HG02642 (cell line): ENCODE results near the gene ZNF367.

Source experiments
- ATAC-seq: cut with Tn5 transposase; IDR thresholded peaks from one replicate; pipeline ENCODE4 v1.9.1; 2021; ENCODE audit warnings: mild to moderate bottlenecking; ENCODE audit not compliant: unreplicated experiment, poor library complexity

The ZNF367 gene

GRCh38 chr9:96408409-96409280 lies 9.5 kb downstream of the ZNF367 start:
- ATAC-seq: no peak

DNA sequence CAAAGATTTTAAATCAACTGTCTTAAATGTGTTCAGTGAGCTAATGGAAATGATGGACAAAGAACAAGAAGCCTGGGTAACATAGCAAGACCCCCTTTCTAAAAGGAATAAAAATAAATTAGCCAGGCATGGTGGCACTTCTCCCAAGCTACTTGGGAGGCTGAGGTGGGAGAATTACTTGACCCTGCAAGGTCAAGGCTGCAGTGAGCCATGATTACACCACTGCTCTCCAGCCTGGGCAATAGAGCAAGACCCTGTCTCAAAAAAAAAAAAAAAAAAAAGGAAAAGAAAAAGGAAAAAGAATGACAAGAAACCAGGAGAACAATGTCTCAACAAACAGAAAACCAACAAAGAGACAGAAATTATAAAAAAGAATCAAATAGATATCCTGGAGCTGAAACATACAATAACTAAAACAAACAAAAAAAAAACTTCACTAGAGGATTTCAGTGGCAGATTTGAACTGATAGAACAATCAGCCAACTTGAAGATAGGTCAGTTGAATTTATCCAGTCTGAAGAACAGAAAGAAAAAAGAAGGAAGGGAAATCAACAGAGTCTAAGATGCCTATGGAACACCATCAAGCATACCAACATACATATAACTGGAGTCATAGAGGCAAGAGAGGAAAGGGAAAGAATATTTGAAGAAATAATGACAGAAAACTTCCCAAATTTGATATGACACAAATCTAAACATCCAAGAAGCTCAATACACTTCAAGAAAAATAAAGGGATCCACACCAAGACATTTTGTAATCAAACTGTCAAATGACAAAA lies 17.8 kb downstream of the ZNF367 start:
- no peak for ATAC-seq

DNA sequence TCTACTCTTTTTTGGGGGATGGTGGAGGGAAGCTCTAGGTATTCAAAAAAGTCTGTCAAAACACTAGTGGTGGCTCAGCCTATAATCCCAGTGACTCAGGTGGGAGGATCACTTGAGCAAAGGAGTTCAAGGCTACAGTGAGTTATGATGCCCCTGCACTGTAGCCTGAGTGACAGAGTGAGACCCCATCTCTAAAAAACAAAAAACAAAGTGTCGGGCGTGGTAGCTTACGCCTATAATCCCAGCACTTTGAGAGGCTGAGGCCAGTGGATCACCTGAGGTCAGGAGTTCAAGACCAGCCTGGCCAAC lies 18.9 kb downstream of the ZNF367 start:
- no peak for ATAC-seq

DNA sequence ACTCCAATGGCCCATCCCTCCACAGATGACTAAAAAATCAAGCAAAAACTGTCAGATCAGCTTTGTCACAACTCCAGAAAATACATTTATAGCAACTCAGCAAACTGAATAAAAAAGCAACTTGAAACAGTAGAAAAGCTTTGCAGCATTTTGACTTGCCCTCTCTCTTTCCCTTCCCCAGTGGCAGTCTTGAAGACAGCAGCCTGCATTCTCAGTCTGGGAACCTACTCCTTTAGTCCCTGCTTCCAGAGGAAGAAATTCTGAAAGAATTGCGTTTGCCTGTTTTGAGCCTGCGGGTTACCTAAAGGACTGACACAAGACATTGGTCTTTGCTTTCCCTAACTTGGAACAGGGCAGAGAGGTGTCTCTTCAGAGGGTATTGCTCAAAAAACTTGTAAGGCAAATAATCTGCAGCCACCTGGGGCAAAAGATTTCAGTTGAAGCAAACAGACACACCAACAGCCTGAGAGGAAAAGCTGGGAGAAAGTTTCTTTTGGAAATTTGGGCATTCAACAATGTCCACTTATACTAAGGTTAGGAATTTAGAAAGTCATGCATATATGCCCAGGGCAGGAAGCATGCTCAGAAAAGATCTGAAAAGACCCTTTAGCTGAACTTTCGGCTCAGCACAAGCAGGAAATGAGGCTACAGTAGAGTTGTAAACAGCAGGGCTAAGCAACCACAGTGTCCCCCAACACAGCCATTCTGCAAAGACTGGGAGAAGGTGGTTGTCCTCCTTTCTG lies 19.4 kb downstream of the ZNF367 start:
- peak; percentile 74 for ATAC-seq

GRCh38 chr9:96395964-96396363 lies 22.2 kb downstream of the ZNF367 start:
- ATAC-seq: no peak

DNA sequence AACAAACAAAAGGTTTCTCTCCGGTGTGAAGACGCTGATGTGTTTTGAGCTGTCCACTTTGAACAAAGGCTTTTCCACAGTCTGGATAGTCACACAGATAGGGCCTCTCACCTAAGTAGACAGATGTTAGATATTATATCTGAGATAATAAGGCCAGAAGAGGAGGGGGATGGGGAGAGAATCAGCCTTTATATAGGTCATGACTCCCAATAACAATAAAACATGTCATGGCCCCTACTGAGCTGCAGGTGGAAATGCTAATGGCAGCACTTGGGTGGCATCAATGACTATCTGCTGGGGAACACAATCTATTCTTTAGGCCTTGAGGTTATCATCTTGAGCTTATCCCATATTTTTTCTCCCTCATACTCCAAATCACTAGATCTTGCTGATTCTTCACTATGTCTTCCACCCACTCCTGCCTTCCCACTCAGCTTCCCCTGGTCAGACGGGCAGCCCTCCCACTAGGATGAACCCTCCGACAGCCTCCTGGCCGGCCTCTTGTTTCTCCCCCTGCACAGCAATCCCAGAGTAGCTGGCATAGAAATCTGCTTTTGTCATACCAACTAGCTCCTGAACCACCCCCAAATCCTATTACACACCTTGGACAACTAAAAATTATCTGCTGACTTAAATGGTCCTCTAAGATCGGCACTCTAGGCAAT lies 23.2 kb downstream of the ZNF367 start:
- ATAC-seq: no peak

GRCh38 chr9:96392263-96392662 lies 25.9 kb downstream of the ZNF367 start:
- ATAC-seq: no peak

- no peak for ATAC-seq
These were observed 27.0 kb downstream of the ZNF367 start for GRCh38 chr9:96391021-96391765.

GRCh38 chr9:96388144-96388543 lies 30.0 kb downstream of the ZNF367 start:
- ATAC-seq: no peak

DNA sequence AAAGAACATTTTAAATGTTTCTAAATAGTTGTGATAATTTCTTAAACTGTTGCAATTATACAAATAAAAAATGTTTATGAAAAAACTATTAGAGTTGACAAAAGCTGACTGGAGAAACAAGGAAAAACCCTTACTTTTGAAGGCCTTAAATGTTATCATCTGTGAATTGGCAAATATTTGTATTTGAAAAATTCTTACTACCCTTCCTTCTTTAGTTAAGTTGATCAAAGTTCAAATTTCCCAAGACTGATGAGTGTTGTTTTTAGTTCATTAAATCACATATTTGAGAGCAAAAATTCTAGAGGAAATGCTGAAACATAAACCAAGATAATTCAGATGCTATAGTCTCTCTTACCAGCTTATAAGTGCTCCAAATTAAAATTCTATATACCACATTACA lies 32.0 kb downstream of the ZNF367 start:
- ATAC-seq: no peak

DNA sequence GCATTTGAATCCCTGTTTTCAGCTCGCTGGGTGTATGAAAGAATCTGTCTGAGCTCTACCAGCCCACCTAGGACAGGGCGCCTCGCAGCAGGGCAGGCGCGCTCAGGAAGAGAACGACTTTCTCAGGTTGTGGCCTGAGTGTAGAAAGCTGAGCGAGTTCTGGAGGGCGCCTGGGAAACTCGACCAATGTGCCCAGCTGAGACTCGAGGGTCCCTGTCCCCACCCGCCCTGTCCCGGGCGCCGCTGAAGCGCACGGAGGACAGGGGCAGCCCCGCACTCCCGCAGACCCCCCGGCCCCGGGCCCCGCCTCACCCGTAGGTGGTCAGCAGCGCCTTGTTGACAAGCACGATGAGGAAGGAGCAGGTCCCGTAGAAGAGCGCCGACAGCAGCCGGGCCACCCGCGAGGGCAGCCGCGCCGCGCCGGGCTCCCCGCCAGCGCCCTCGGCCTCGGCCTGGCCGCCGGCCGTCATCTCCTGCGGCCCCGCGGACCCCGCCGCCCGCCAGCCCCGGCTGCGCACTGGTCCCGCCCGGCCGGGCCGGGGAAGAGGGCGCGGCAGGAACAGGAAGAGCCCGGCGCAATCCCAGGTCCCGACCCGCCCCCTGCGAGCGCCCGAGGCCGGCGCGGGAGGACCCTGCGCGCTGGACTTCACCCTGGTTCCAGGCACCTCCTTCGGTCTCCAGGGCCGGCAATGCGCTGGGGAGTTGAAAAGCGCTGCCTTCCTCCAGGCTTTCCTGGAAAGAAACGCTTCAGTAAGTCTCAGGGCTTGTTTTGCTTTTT lies 34.8 kb downstream of the ZNF367 start, which contains the start of gene SLC35D2:
Gene SLC35D2 (minus strand): TSS at position 547 of the 778 bp plus-strand sequence. CDS start 77 bp downstream, at position 470.
- ATAC-seq: peak; percentile 63

DNA sequence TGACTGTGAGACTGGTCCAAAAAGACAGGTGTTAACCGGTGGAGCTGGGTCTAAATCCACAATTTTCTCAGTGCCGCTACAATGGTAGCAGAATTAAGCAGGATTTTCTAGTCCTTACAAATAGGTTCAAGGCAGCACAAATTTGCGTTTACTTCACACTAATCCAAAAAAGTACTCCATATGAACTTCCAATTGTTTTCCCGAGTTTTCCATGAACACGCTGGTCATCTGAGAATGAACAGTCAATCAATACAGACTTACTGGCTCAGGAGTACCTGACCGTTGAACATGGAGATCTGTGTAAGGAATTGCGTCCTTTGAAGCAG lies 35.4 kb downstream of the ZNF367 start:
- no peak for ATAC-seq

GRCh38 chr9:96382175-96382574 lies 36.0 kb downstream of the ZNF367 start:
- ATAC-seq: no peak

GRCh38 chr9:96381696-96382095 lies 36.5 kb downstream of the ZNF367 start:
- ATAC-seq: no peak

- ATAC-seq: no peak
These were observed 37.0 kb downstream of the ZNF367 start for GRCh38 chr9:96381125-96381524.

DNA sequence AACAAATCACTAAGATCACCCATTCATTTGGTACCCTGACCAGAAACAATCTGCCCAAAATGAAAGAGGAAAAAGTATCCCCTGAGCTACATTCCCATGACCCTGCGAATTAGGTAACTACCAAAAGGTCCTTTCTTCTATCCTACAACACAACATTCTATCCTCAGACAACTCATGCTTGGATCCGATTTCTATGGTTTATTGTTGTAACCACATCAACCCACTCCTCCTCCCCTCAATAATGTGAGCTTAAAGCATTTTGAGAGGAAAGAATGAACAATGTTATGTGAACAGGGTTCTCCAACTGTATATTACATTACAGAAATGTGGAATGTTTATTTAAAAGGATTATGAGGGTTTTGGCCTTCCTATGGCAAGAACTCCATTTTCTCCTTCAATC lies 38.7 kb downstream of the ZNF367 start:
- ATAC-seq: no peak

GRCh38 chr9:96378187-96378586 lies 40.0 kb downstream of the ZNF367 start:
- ATAC-seq: no peak

GRCh38 chr9:96376891-96377874 lies 41.0 kb downstream of the ZNF367 start:
- ATAC-seq: no peak
